Endothelial cell of umbilical vein (primary cell): ENCODE results near the gene SPTSSA. TPM values are rescaled to one million over a fixed set of nuclear protein-coding genes. Genes with fewer than 3 reads are reported as not detected.

ENCODE experiments used
- BruUV-seq: library from RNA; stranded (reverse); fragments of 400-500 nt; replicated peaks from 2 replicates; lab custom pipeline; 2021; lab: Mats Ljungman, UMichigan
- CTCF ChIA-PET: fragments of 300-600, 350-600 bp; sonication (Branson Sonifier 250); formaldehyde crosslinking; loops from one replicate; lab custom pipeline; 2021; ENCODE audit warnings: antibody characterized with exemption, inconsistent platforms; lab: Charles Lee
- POLR2A ChIA-PET: fragments of 300-600, 350-600 bp; sonication (Branson Sonifier 250); formaldehyde crosslinking; loops from one replicate; lab custom pipeline; 2021; ENCODE audit warnings: antibody characterized with exemption, inconsistent platforms; lab: Charles Lee
- DNase-seq: peaks from one replicate; pipeline ENCODE4 v3.0.0-alpha.2; 2011; ENCODE audit warnings: low read depth, low spot score
- FAIRE-seq: peaks from 2 replicates; lab custom pipeline; 2011; peaks lifted over from hg19 to GRCh38; lab: Jason Lieb, UNC
- H2AFZ ChIP-seq: 2 replicates; pipeline ENCODE4 v1.6.0; 2012; ENCODE audit warnings: low read depth, low read length, control low read depth, inconsistent platforms
- H3K27ac ChIP-seq: 2 replicates; pipeline ENCODE4 v1.5.1; 2011; ENCODE audit warnings: low read depth, mild to moderate bottlenecking, control low read depth, low read length, moderate library complexity; ENCODE audit not compliant: insufficient read depth
- H3K27me3 ChIP-seq, 2 experiments: 2 replicates each; pipeline versions ENCODE4 v1.6.0 to v1.6.1; 2011; ENCODE audit warnings: low read length in 2 of 2, mixed read lengths in 1 of 2; ENCODE audit not compliant: control insufficient read depth in 2 of 2, insufficient read depth in 2 of 2
- H3K36me3 ChIP-seq, 2 experiments: 2 replicates in 1 of 2; 3 replicates in 1 of 2; pipeline ENCODE4 v1.5.1; 2011; ENCODE audit warnings: low read length in 2 of 2, mild to moderate bottlenecking in 1 of 2, moderate library complexity in 1 of 2; ENCODE audit not compliant: control insufficient read depth in 2 of 2, insufficient read depth in 2 of 2; ENCODE audit errors: extremely low read depth in 1 of 2
- H3K4me1 ChIP-seq: 3 replicates; pipeline ENCODE4 v1.5.1; 2011; ENCODE audit warnings: mild to moderate bottlenecking, low read length; ENCODE audit not compliant: control insufficient read depth, insufficient read depth; ENCODE audit errors: extremely low read depth
- H3K4me2 ChIP-seq: 2 replicates; pipeline ENCODE4 v1.6.1; 2011; ENCODE audit warnings: low read length, control low read depth, mixed read lengths; ENCODE audit not compliant: insufficient read depth
- H3K4me3 ChIP-seq, 3 experiments: fragments of 200-600 bp in 1 of 3; sonication (generic), shearing (Covaris generic) in 1 of 3; replicated peaks in 1 of 3; 2 replicates each; pipeline ENCODE4 v1.5.1; 2011 to 2016; ENCODE audit warnings: control low read depth in 3 of 3, low read length in 3 of 3, mild to moderate bottlenecking in 2 of 3, inconsistent platforms in 1 of 3, low read depth in 1 of 3, moderate library complexity in 1 of 3; ENCODE audit not compliant: insufficient read depth in 1 of 3
- H3K79me2 ChIP-seq: 2 replicates; pipeline ENCODE4 v1.6.0; 2012; ENCODE audit warnings: low read length, inconsistent platforms; ENCODE audit not compliant: control insufficient read depth, insufficient read depth
- H3K9ac ChIP-seq: replicated peaks from 2 replicates; pipeline ENCODE3; 2011; ENCODE audit warnings: low read length, control low read depth; ENCODE audit not compliant: insufficient read depth; ENCODE audit errors: extremely low read depth
- H3K9me1 ChIP-seq: replicated peaks from 3 replicates; pipeline ENCODE4 v1.6.0; 2011; ENCODE audit warnings: mild to moderate bottlenecking, low read length; ENCODE audit not compliant: control insufficient read depth, insufficient read depth; ENCODE audit errors: extremely low read depth
- H3K9me3 ChIP-seq: replicated peaks from 2 replicates; pipeline ENCODE4 v1.5.1; 2012; ENCODE audit warnings: low read length, inconsistent platforms; ENCODE audit not compliant: control insufficient read depth, insufficient read depth
- H4K20me1 ChIP-seq: replicated peaks from 2 replicates; pipeline ENCODE3; 2011; ENCODE audit warnings: mild to moderate bottlenecking, low read length; ENCODE audit not compliant: control insufficient read depth, insufficient read depth; ENCODE audit errors: extremely low read depth
- EZH2 ChIP-seq: IDR thresholded peaks from 2 replicates; pipeline ENCODE4 v1.6.1; 2012; ENCODE audit warnings: borderline replicate concordance, low read depth, mild to moderate bottlenecking, moderate library complexity, low read length, inconsistent platforms; ENCODE audit not compliant: severe bottlenecking
- FOS ChIP-seq: IDR thresholded peaks from 2 replicates; pipeline ENCODE4 v1.6.1; 2011; ENCODE audit warnings: mild to moderate bottlenecking, low read length, moderate library complexity, borderline replicate concordance; ENCODE audit not compliant: insufficient read depth
- GATA2 ChIP-seq: IDR thresholded peaks from 2 replicates; pipeline ENCODE4 v1.7.0; 2011; ENCODE audit warnings: low read depth, mild to moderate bottlenecking, moderate library complexity, mixed read lengths, low read length; ENCODE audit not compliant: insufficient read length, insufficient read depth
- JUN ChIP-seq: IDR thresholded peaks from 2 replicates; pipeline ENCODE4 v1.6.1; 2011; ENCODE audit warnings: borderline replicate concordance, low read depth; ENCODE audit not compliant: insufficient read length, insufficient read depth
- MAX ChIP-seq: IDR thresholded peaks from 2 replicates; pipeline ENCODE4 v1.6.1; 2011; ENCODE audit not compliant: insufficient read depth, insufficient read length
- MYC ChIP-seq: IDR thresholded peaks from one replicate; pipeline ENCODE4 v1.6.1; 2011; ENCODE audit warnings: mild to moderate bottlenecking, low read depth, low read length
- POLR2A ChIP-seq: IDR thresholded peaks from 2 replicates; pipeline ENCODE4 v1.6.1; 2012; ENCODE audit warnings: low read depth, mild to moderate bottlenecking, control low read depth, low read length
- POLR2AphosphoS5 ChIP-seq: IDR thresholded peaks from 2 replicates; pipeline ENCODE4 v1.6.1; 2012; ENCODE audit warnings: low read depth, mild to moderate bottlenecking, control low read depth, low read length, moderate library complexity; ENCODE audit not compliant: insufficient read depth
- dilution Hi-C: fragments of 300-500 bp; cut with MboI; formaldehyde crosslinking; loops from one replicate; pipeline ENCODE4 v1.15.0; 2019; ENCODE audit warnings: low sequenced_read_pairs; ENCODE audit not compliant: extremely low pct_ligation_motif_present
- intact Hi-C: fragments of 100-400 bp; cut with micrococcal nuclease; formaldehyde crosslinking; loops from one replicate; pipeline ENCODE4 v1.10.0; 2022
- polyA plus RNA-seq, 4 experiments: library from polyadenylated mRNA; depleted of rRNA in 3 of 4; stranded (reverse) in 3 of 4; unstranded in 1 of 4; fragments of >200 nt; gene quantifications; 2 replicates each; pipeline versions ENCODE4 v1.2.1 to v1.2.3, GENCODE V29; 2011 to 2012; ENCODE audit warnings: missing spikeins in 1 of 4
- total RNA-seq: library from RNA; stranded (reverse); gene quantifications from 2 replicates; pipeline ENCODE4 v1.2.3, GENCODE V29; 2021
- TF ChIP-seq, protein P1 (sequence below), 2 donors: IDR thresholded peaks; 1 replicate in 1 of 2; 2 replicates in 1 of 2; pipeline ENCODE4 v1.5.1; 2011; ENCODE audit warnings: low read length in 2 of 2, mild to moderate bottlenecking in 2 of 2, moderate library complexity in 2 of 2, control low read depth in 1 of 2, inconsistent platforms in 1 of 2, low read depth in 1 of 2; ENCODE audit not compliant: insufficient read depth in 1 of 2; ENCODE audit errors: extremely low read depth in 1 of 2

SPTSSA gene
- total and polyA plus RNA-seq, 2 donors (not counting 3 experiments of a cell fraction or from before 2014, with no cell fraction given): 21.3 to 24.3 TPM

DNA sequence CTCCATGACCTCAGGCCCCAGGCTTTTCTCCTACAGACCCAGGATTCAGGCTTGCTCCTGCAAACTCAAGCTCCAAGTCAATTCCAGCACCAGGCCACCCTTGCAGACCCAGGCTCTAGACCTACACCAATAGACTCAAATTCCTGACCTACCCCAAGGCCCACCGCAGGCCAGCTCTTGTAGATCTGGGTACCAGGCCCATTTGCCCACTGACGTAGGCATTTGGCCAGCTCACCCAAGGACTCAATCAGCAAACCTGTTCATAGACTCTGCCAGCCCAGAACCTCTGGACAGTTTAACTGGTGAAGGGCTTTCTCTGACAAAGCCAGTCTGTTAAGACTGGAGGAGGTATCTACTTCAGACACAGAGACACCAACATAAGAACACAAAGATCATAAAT, 52.3 kb downstream of the SPTSSA start:
- DNase-seq (no peak), FAIRE-seq (no peak)
- Histone ChIP-seq H3K4me2 (no peak overlapping the region), H3K79me2 (no peaks in the 10 kb centered on the region), H4K20me1 (no peaks in the 10 kb centered on the region), H3K4me1 (no peaks in the 10 kb centered on the region), H3K9me3 (no peaks in the 10 kb centered on the region), H3K36me3 (no peaks in the 10 kb centered on the region), H3K4me3 (no peak overlapping the region), H3K9me1 (no peaks in the 10 kb centered on the region), H3K27ac (no peak overlapping the region), H2AFZ (no peak overlapping the region), H3K27me3 (peaks cover 1 to 6% of the 10 kb centered on the region in 2 experiments), H3K9ac (no peak overlapping the region)
- no TSS peak for BruUV-seq
- dilution Hi-C loops: no loop called here
- ChIA-PET POLR2A (no interaction called here), CTCF (interaction anchor here (1.0 kb wide), 1 partner anchor 65 kb away, joined by 3 read pairs; no protein-coding TSS in a partner anchor)
- intact Hi-C loops: no loop called here
- TF ChIP-seq FOS: no peak

- dilution Hi-C loops (no loop called here), intact Hi-C loops (no loop called here)
- H3K27me3 ChIP-seq: peaks cover 1 to 7% of the 10 kb centered on the region in 2 experiments
- H3K9me3 ChIP-seq: no peaks in the 10 kb centered on the region
- no peaks in the 10 kb centered on the region for H3K79me2 ChIP-seq
- no peaks in the 10 kb centered on the region for H3K36me3 ChIP-seq
- no peaks in the 10 kb centered on the region for H3K4me1 ChIP-seq
- no peak overlapping the region for H3K4me3 ChIP-seq
- no peak for FAIRE-seq
- no peak for DNase-seq
- H3K9me1 ChIP-seq: no peaks in the 10 kb centered on the region
- ChIA-PET POLR2A (no interaction called here), CTCF (no interaction called here)
- TF ChIP-seq, protein P1, sequence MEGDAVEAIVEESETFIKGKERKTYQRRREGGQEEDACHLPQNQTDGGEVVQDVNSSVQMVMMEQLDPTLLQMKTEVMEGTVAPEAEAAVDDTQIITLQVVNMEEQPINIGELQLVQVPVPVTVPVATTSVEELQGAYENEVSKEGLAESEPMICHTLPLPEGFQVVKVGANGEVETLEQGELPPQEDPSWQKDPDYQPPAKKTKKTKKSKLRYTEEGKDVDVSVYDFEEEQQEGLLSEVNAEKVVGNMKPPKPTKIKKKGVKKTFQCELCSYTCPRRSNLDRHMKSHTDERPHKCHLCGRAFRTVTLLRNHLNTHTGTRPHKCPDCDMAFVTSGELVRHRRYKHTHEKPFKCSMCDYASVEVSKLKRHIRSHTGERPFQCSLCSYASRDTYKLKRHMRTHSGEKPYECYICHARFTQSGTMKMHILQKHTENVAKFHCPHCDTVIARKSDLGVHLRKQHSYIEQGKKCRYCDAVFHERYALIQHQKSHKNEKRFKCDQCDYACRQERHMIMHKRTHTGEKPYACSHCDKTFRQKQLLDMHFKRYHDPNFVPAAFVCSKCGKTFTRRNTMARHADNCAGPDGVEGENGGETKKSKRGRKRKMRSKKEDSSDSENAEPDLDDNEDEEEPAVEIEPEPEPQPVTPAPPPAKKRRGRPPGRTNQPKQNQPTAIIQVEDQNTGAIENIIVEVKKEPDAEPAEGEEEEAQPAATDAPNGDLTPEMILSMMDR (IDR thresholded peaks at IDR 0.05; ENCODE audit: extremely low read depth in 1 of 2, insufficient read depth in 1 of 2, low read depth in 1 of 2, low read length in 2 of 2): no peak
- TF ChIP-seq JUN: no peak
- no peak for TF ChIP-seq FOS
- no peak for TF ChIP-seq GATA2
- no peak for TF ChIP-seq POLR2AphosphoS5
- no peak for TF ChIP-seq MYC
- TF ChIP-seq POLR2A: no peak
- TF ChIP-seq EZH2: no peak
- TF ChIP-seq MAX: no peak
- no peak overlapping the region for H3K27ac ChIP-seq
- BruUV-seq: no TSS peak
- H3K4me2 ChIP-seq: no peak overlapping the region
- H3K9ac ChIP-seq: no peak overlapping the region
- no peak overlapping the region for H2AFZ ChIP-seq
- no peaks in the 10 kb centered on the region for H4K20me1 ChIP-seq
These were observed 54.1 kb downstream of the SPTSSA start for GRCh38 chr14:34407951-34408350.
